Duodenal mucosa (tissue), 2 donors: ENCODE data around the gene ADCY2.

ENCODE experiments used
- H3K27ac ChIP-seq: one replicate; pipeline ENCODE4 v1.7.0; 2013; ENCODE audit warnings: low read depth, low read length
- H3K27me3 ChIP-seq, 2 donors: one replicate each; pipeline ENCODE4 v1.7.0; 2013; ENCODE audit warnings: low read length in 2 of 2, control low read depth in 1 of 2; ENCODE audit not compliant: insufficient read depth in 2 of 2, control insufficient read depth in 1 of 2
- H3K36me3 ChIP-seq, 2 donors: one replicate each; pipeline ENCODE4 v1.7.0; 2013; ENCODE audit warnings: low read length in 2 of 2, control low read depth in 1 of 2; ENCODE audit not compliant: insufficient read depth in 2 of 2, control insufficient read depth in 1 of 2
- H3K4me1 ChIP-seq, 2 donors: one replicate each; pipeline ENCODE4 v1.7.0; 2013; ENCODE audit warnings: low read length in 2 of 2, control low read depth in 1 of 2; ENCODE audit not compliant: insufficient read depth in 2 of 2, control insufficient read depth in 1 of 2
- H3K4me3 ChIP-seq, 2 donors: one replicate each; pipeline ENCODE4 v1.7.0; 2013; ENCODE audit warnings: low read length in 2 of 2, low read depth in 1 of 2
- H3K9ac ChIP-seq, 2 donors: one replicate each; pipeline ENCODE4 v1.7.0; 2013; ENCODE audit warnings: low read length in 2 of 2, low read depth in 1 of 2
- H3K9me3 ChIP-seq, 2 donors: one replicate each; pipeline ENCODE4 v1.7.0; 2013; ENCODE audit warnings: low read length in 2 of 2, control low read depth in 1 of 2; ENCODE audit not compliant: control insufficient read depth in 1 of 2

ADCY2 gene

DNA sequence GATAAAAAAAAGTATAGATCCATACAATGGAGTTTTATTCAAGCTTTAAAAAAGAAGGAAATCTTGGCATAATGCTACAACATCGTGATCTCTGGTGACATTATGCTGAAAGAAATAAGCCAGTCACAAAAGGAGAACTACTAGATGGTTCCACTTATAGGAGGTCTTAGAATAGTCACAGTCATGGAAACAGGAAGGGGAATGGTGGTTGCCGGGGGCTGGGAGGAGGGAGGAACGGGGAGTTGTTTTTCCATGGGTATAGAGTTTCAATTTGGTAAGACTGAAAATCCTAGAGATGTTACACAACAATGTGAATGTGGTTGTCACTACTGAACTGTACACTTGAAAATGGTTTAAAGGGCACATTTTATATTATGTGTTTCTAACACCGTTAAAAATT, 360.5 kb downstream of the ADCY2 start:
- H3K27ac ChIP-seq, result no peak overlapping the region
- H3K9me3 ChIP-seq, result no peaks in the 10 kb centered on the region
- no peak overlapping the region for H3K9ac ChIP-seq
- no peak overlapping the region for H3K4me3 ChIP-seq
- peaks cover 0 to 2% of the 10 kb centered on the region in 2 donors for H3K27me3 ChIP-seq
- no peaks in the 10 kb centered on the region for H3K36me3 ChIP-seq
- H3K4me1 ChIP-seq, result no peaks in the 10 kb centered on the region

- Histone ChIP-seq H3K27me3 (peaks cover 0 to 2% of the 10 kb centered on the region in 2 donors), H3K9me3 (no peaks in the 10 kb centered on the region), H3K4me3 (no peak overlapping the region), H3K4me1 (no peaks in the 10 kb centered on the region), H3K36me3 (no peaks in the 10 kb centered on the region), H3K27ac (no peak overlapping the region), H3K9ac (no peak overlapping the region)
Observed at GRCh38 chr5:7759257-7759871, 363.4 kb downstream of the ADCY2 start.

DNA sequence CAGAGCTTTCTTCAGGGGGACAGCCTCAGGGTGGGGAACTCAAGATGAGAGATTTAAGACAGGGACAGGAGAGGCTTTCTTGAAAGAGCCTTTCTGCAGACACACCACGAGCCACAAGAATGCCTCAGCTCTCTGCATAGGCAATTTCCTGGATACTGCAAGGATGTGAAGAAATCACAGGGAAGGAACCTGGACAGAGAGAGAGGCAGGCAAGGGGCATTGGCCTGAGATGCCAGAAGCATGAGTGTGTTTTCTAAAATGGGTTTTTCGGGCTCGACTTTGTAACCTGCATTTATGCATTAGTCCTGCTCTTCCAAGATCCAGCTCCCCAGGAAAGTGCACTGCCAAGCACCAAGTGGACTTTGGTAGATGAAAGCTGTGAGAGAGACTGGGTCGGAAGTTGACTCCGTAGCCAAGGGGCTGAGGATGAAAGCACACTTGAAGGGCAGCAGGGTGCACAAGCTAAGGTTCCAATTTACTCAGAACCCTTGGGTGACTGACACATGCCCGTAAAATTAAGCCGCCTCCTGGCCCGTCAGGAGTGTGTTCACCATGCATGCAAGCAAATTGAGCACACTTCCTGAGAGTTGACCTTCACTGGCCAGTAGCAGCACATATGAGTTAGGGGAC, 364.1 kb downstream of the ADCY2 start:
- no peaks in the 10 kb centered on the region for H3K4me1 ChIP-seq
- H3K27ac ChIP-seq, result no peak overlapping the region
- no peaks in the 10 kb centered on the region for H3K36me3 ChIP-seq
- H3K4me3 ChIP-seq, result no peak overlapping the region
- H3K9ac ChIP-seq, result no peak overlapping the region
- H3K9me3 ChIP-seq, result no peaks in the 10 kb centered on the region
- peaks cover 0 to 2% of the 10 kb centered on the region in 2 donors for H3K27me3 ChIP-seq

- Histone ChIP-seq H3K27ac (no peak overlapping the region), H3K9ac (no peak overlapping the region), H3K4me1 (no peaks in the 10 kb centered on the region), H3K27me3 (peaks cover 0 to 2% of the 10 kb centered on the region in 2 donors), H3K36me3 (no peaks in the 10 kb centered on the region), H3K4me3 (no peak overlapping the region), H3K9me3 (no peaks in the 10 kb centered on the region)
Observed at GRCh38 chr5:7762267-7762666, 366.3 kb downstream of the ADCY2 start.

- no peak overlapping the region for H3K4me3 ChIP-seq
- no peaks in the 10 kb centered on the region for H3K36me3 ChIP-seq
- no peaks in the 10 kb centered on the region for H3K27me3 ChIP-seq
- no peaks in the 10 kb centered on the region for H3K9me3 ChIP-seq
- H3K27ac ChIP-seq, result no peak overlapping the region
- no peak overlapping the region for H3K9ac ChIP-seq
- no peaks in the 10 kb centered on the region for H3K4me1 ChIP-seq
Observed at GRCh38 chr5:7763621-7764072, 367.7 kb downstream of the ADCY2 start.

DNA sequence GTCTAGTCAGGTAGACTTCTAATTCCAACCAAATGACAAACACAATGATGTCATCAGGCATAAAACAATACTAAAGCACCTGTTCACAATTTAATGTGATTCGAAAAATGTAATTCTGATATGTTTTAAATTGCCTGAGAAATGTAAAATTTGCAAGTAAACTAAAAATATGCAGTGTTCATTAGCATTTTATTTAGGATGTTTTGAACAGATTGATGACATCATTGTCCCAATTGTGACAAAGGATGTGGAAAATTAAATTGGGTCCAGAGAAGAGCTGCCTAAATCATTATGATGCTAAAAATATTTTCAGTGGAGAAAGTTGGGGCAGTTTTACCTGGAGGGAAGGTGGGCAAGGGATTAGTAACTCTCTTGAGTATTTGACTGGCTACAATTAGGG, 368.5 kb downstream of the ADCY2 start:
- no peaks in the 10 kb centered on the region for H3K27me3 ChIP-seq
- no peaks in the 10 kb centered on the region for H3K36me3 ChIP-seq
- no peak overlapping the region for H3K4me3 ChIP-seq
- no peak overlapping the region for H3K9ac ChIP-seq
- H3K27ac ChIP-seq, result no peak overlapping the region
- H3K9me3 ChIP-seq, result no peaks in the 10 kb centered on the region
- H3K4me1 ChIP-seq, result no peaks in the 10 kb centered on the region

DNA sequence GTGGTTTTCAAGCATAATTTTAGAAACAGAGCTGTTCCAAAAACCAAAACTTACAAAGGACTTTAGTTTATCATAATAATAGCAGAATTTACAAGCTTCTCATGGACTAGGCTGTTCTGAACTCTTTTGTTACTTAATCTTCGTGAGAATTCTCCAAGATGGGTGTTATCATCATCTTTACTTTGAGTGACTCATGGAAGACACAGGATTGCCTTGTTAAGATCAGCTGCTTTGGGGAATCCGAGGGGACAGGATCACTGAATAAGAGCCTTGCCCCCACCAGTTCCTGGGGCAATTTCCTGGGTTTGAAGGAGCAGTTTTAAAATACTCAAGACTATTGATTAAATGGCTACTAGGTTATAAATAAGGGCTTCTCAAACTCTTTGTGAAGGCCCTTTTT, 374.5 kb downstream of the ADCY2 start:
- Histone ChIP-seq H3K36me3 (no peaks in the 10 kb centered on the region), H3K4me1 (no peaks in the 10 kb centered on the region), H3K9me3 (no peaks in the 10 kb centered on the region), H3K9ac (no peak overlapping the region), H3K27me3 (no peaks in the 10 kb centered on the region), H3K4me3 (no peak overlapping the region), H3K27ac (no peak overlapping the region)

DNA sequence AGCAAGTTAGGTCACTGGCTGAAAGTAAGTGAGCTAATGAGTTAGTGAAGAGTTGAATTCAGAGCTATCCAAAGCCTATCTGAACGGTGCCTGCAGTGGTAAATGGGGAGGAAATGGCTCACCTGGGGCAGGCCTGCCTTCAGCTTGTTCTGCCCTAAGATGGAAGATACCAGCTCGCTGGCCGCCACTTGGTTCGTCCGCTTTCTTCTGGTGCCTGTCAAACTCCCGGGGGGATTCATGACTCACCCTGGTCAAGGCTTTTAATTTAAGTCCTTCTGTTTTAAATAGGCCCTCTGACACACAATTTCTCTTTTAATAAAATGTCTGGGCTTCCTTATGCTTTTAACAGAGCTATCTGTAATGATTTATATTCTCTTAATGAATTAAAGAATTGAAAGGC, 376.2 kb downstream of the ADCY2 start:
- Histone ChIP-seq H3K9ac (no peak overlapping the region), H3K4me1 (no peaks in the 10 kb centered on the region), H3K27ac (no peak overlapping the region), H3K27me3 (no peaks in the 10 kb centered on the region), H3K9me3 (no peaks in the 10 kb centered on the region), H3K4me3 (no peak overlapping the region), H3K36me3 (no peaks in the 10 kb centered on the region)

DNA sequence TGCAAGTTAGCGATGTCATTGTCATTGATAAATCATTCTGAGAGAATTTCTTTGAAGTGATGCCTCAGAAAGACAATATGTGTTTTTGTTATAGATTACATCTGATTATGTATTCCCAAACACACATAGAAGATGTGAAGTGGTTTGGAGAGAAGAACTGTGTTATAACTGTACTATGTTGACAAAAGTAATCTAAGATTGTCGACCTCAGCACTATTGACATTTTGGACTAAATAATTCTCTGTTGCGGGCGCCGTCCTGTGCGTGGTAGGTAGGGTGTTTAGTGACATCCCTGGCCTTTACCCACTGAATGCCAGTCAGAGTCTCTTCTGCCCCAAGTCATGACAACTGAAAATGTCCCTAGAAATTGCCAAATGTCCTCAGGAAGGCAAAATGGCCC, 377.2 kb downstream of the ADCY2 start:
- H3K36me3 ChIP-seq, result no peaks in the 10 kb centered on the region
- H3K9ac ChIP-seq, result no peak overlapping the region
- no peaks in the 10 kb centered on the region for H3K9me3 ChIP-seq
- H3K4me3 ChIP-seq, result no peak overlapping the region
- no peak overlapping the region for H3K27ac ChIP-seq
- H3K27me3 ChIP-seq, result no peaks in the 10 kb centered on the region
- H3K4me1 ChIP-seq, result no peaks in the 10 kb centered on the region

DNA sequence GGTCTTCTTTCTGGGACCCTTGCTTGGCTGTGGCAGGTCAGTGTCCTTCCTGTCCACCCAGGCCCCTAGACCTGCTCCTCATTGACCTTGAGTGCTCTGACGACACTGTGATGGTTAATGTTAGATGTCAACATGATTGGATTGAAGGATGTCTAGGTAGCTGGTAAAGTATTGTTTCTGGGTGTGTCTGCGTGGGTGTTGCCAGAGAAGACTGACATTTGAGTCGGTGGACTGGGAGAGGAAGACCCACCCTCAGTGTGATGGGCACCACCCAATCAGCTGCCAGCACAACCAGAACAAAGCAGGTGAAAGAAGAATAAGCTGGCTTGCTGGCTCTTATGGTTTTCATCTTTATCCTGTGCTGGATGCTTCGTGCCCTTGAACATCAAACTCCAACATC, 380.5 kb downstream of the ADCY2 start:
- Histone ChIP-seq H3K27me3 (peaks cover 0 to 7% of the 10 kb centered on the region in 2 donors), H3K9ac (no peak overlapping the region), H3K4me3 (no peak overlapping the region), H3K27ac (no peak overlapping the region), H3K9me3 (no peaks in the 10 kb centered on the region), H3K36me3 (no peaks in the 10 kb centered on the region), H3K4me1 (no peaks in the 10 kb centered on the region)
